Measurements from ENCODE around the gene COG5.

Gene COG5

DNA sequence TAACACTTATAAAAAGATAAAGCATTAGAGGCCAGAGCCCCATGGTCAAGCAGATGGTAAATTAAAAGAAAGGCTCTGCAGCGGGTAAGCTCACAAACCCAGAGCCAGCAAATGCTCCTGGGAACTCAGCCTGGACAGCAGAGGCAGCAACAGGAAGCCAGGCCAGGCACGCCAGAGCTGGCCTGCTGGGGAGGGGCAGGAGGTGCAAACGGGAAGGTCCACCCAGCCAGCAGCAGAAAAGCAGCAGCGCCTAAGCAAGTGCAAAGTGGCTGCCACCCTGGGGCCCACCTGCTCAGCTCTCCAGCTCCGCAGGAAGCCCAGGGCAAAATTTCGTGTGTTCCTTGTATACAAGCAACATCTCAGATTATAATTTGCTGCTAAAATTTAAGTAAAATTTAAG, 176.6 kb downstream of the COG5 start:
- H3K4me3 ChIP-seq (ENCODE audit: low read depth, low read length): no peak overlapping the region
- no peak for DNase-seq (ENCODE audit: low read depth)
- TF ChIP-seq, protein P1, sequence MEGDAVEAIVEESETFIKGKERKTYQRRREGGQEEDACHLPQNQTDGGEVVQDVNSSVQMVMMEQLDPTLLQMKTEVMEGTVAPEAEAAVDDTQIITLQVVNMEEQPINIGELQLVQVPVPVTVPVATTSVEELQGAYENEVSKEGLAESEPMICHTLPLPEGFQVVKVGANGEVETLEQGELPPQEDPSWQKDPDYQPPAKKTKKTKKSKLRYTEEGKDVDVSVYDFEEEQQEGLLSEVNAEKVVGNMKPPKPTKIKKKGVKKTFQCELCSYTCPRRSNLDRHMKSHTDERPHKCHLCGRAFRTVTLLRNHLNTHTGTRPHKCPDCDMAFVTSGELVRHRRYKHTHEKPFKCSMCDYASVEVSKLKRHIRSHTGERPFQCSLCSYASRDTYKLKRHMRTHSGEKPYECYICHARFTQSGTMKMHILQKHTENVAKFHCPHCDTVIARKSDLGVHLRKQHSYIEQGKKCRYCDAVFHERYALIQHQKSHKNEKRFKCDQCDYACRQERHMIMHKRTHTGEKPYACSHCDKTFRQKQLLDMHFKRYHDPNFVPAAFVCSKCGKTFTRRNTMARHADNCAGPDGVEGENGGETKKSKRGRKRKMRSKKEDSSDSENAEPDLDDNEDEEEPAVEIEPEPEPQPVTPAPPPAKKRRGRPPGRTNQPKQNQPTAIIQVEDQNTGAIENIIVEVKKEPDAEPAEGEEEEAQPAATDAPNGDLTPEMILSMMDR (IDR thresholded peaks at IDR 0.05; ENCODE audit: insufficient read depth, low read depth, low read length, missing control alignments): no peak

DNA sequence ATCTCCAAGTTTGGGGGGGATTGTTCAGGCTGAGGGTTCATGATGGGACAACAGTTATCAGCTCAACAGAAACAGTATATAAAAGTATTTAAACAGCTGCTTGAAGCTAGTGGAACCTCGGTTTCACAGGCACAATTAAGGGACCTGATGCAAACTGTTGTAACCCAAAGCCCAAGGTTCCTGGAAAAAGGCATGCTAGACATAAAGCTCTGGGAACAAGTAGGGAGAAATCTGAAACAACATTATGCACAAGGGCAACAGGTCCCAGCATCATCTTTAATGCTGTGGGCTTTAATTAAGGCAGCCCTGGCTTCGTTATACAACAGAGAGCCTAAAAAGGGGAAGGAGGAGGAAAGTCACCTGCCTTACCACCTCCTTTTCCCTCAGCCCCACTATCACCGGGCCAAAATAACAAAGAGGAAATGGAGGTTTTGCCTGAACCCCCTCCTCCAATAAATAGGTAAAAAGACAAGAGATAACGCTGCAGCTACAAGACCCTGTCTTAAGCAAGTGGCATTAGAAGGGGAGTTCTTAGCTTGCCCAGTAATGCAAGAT, 177.1 kb downstream of the COG5 start:
- TF ChIP-seq, protein P1 (IDR thresholded peaks at IDR 0.05; ENCODE audit: insufficient read depth, low read depth, low read length, missing control alignments): no peak
- no peak for DNase-seq (ENCODE audit: low read depth)
- no peak overlapping the region for H3K4me3 ChIP-seq (ENCODE audit: low read depth, low read length)

DNA sequence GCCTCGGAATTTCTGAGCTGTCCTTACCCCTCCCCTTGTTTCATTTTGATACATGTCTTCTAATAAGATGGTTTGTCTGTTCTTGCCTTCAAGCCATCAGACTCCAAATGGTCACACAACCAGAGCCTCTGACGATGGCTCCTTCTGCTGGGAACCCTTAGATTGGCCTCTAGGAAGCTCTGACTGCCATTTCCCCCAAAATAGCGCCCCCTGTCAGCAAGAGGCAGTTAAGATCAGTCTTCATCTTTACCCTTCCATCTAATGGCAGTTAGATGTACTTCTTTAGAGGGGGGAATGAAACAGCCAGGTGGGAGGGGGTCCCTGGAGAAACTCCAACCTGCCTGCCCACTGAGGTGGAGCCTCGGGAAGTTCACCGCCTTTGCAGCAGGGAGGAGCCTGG, 179.7 kb downstream of the COG5 start:
- no peak overlapping the region for H3K4me3 ChIP-seq (ENCODE audit: low read depth, low read length)
- peak; percentile 30 for DNase-seq (ENCODE audit: low read depth)

DNA sequence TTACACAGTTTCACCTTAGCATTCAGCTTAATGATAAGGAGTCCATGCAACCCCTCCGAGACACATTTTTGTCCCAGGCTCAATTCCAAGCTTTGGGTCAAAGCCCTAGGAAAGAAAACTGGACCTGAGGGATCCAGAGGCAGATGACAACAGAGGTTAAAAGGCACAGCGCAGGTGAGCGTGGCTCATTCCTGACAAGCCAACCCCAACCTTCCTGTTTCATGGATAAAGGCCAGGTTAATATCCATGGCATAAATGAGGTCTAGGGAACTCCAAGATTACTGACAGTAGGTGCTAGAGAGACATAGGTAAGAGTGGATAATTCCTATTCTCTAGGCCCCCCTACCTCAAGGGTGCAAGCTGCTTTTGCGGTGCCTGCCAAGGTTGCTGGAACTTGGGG, 180.5 kb downstream of the COG5 start:
- DNase-seq (ENCODE audit: low read depth): no peak

More for the DNA sequence above, 179.7 kb downstream of the COG5 start:
- TF ChIP-seq, protein P1 (IDR thresholded peaks at IDR 0.05; ENCODE audit: insufficient read depth, low read depth, low read length, missing control alignments): peak; percentile 34

DNA sequence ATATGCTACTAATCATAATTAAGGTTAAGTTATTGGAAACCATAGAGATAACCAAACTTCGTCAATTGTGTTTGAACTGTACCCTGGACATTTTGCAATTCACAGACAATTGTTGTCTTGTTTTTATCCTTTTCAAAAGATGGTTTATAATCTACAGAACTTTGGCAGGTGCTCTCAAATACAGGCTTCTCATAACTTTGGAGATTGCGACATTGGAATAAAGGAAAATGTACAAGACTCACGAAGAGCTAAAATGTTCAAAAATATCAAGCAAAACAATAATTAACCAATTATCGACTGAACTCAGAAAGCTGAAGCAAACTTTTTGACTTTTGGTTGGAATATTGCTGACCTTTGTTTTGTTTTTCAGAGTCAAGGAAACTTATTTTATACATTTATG, 182.3 kb downstream of the COG5 start:
- no peak overlapping the region for H3K4me3 ChIP-seq (ENCODE audit: low read depth, low read length)
- TF ChIP-seq, protein P1 (IDR thresholded peaks at IDR 0.05; ENCODE audit: insufficient read depth, low read depth, low read length, missing control alignments): no peak
- no peak for DNase-seq (ENCODE audit: low read depth)

More for the DNA sequence above, 180.5 kb downstream of the COG5 start:
- no peak overlapping the region for H3K4me3 ChIP-seq (ENCODE audit: low read depth, low read length)
- TF ChIP-seq, protein P1 (IDR thresholded peaks at IDR 0.05; ENCODE audit: insufficient read depth, low read depth, low read length, missing control alignments): no peak

DNA sequence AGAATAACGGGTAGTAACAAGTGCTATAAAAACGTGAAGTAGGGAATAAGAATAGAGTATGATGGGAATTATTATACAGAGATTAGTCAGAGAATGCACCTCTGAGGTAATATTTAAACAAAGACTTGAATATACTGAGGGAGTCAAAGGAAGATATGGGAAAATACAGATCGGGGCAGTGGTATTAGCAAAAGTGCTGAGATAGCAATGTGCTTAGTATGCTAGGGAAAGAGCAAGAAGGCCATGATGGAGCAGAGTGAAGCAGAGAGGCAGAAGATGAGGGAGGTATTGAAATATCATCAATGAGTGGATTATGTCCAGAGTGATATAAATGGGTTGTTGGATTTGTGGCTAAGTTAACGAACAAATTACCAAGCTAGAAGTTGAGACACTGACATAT, 190.4 kb downstream of the COG5 start:
- DNase-seq (ENCODE audit: low read depth): no peak
- no peak overlapping the region for H3K4me3 ChIP-seq (ENCODE audit: low read depth, low read length)
- TF ChIP-seq, protein P1 (IDR thresholded peaks at IDR 0.05; ENCODE audit: insufficient read depth, low read depth, low read length, missing control alignments): no peak

DNA sequence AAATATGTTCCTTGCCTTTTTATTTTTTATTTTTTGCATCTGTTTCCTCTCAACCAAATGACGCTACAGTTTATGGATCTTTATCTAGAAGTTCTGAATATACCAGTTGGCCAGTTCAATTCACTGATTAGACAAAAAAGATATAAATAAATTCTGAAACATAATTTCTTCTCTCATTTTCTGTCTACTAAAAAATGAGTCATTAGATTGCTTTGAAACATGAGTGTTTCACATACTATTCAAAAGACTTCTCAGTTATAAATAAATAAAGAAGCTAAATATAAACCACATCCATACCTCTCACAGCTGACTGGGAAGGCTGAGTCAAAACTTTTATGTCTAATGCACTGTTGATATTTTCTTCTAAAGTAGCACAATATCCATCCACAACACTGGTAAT, 191.4 kb downstream of the COG5 start:
- TF ChIP-seq, protein P1 (IDR thresholded peaks at IDR 0.05; ENCODE audit: insufficient read depth, low read depth, low read length, missing control alignments): no peak
- H3K4me3 ChIP-seq (ENCODE audit: low read depth, low read length): no peak overlapping the region
- DNase-seq (ENCODE audit: low read depth): no peak

All from GM12865 (cell line).